ENCODE results near the gene GAB3. TPM values are rescaled to one million over a fixed set of nuclear protein-coding genes. Genes with fewer than 3 reads are reported as not detected.

GAB3 gene
- total and polyA plus RNA-seq, 9 of the 15 experiments (the other 6 are each of a cell fraction or from before 2014, with no cell fraction given), result 16.1 to 31.4 (median 20.2) TPM

DNA sequence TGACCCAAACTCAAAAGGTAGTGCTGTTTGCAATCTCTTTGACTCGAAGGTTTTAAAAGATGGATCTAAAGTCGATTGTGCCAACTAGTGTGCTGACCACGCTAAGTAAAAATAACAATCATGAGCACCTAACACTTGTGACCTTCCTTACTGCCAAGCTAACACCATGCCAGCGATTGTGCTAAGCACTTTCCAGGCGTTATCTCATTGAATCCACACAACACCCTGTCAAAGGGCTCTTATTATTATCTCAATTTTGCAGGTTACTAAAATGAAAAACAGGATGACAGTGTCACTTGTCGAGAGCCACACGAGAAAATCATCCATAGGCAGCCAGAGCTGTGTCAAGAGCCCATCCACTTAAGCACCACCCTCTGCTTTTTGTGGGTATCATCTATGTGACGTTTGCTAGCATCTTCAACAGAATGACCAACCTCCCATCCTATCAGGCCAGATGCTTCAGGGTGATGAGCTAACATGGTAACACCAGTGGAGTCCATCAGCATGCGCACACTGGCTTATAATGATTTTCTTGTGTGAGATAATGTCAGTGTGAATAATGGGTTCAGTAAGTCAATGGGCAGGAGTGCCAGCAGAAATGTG lies 893 bp upstream of the GAB3 start (continued):
- TF ChIP-seq, protein P1, sequence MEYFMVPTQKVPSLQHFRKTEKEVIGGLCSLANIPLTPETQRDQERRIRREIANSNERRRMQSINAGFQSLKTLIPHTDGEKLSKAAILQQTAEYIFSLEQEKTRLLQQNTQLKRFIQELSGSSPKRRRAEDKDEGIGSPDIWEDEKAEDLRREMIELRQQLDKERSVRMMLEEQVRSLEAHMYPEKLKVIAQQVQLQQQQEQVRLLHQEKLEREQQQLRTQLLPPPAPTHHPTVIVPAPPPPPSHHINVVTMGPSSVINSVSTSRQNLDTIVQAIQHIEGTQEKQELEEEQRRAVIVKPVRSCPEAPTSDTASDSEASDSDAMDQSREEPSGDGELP (CRISPR knock-in tag; IDR thresholded peaks at IDR 0.05; ENCODE audit: borderline replicate concordance), result no peak
- peak in 1 of 2 experiments; percentile 47; a peak in 1 of 4 replicates for TF ChIP-seq SIN3A (IDR thresholded peaks at IDR 0.05; ENCODE audit: borderline replicate concordance in 2 of 2, control insufficient read depth in 1 of 2, low read depth in 2 of 2, low read length in 2 of 2)
- TF ChIP-seq GTF2E2 (tag; IDR thresholded peaks at IDR 0.05), result no peak
- no peak for TF ChIP-seq ZNF766 (CRISPR knock-in tag; conservative IDR thresholded peaks at IDR 0.05)
- no peak for TF ChIP-seq NR2C1 (IDR thresholded peaks at IDR 0.05)
- 0 out of 2 replicates have a peak, but pooled peaks have one; percentile 30 for TF ChIP-seq NR2C1 (tag; IDR thresholded peaks at IDR 0.05)
- TF ChIP-seq MYNN (IDR thresholded peaks at IDR 0.05), result peak; percentile 76; the same call in 1 of the 2 replicates
- no peak for TF ChIP-seq MYNN (CRISPR knock-in tag; IDR thresholded peaks at IDR 0.05)
- peak; percentile 85 for TF ChIP-seq TAL1 (IDR thresholded peaks at IDR 0.05)
- no peak for TF ChIP-seq ZZZ3 (IDR thresholded peaks at IDR 0.05)
- peak; percentile 62; the same call in 1 of the 2 replicates for TF ChIP-seq FOXM1 (IDR thresholded peaks at IDR 0.05; ENCODE audit: low read depth)
- TF ChIP-seq FOXM1 (CRISPR knock-in tag; IDR thresholded peaks at IDR 0.05; ENCODE audit: low read depth), result no peak
- TF ChIP-seq MTA2 (IDR thresholded peaks at IDR 0.05; ENCODE audit: low read depth), result peak; percentile 54; the same call in 1 of the 2 replicates
- TF ChIP-seq, protein P2, sequence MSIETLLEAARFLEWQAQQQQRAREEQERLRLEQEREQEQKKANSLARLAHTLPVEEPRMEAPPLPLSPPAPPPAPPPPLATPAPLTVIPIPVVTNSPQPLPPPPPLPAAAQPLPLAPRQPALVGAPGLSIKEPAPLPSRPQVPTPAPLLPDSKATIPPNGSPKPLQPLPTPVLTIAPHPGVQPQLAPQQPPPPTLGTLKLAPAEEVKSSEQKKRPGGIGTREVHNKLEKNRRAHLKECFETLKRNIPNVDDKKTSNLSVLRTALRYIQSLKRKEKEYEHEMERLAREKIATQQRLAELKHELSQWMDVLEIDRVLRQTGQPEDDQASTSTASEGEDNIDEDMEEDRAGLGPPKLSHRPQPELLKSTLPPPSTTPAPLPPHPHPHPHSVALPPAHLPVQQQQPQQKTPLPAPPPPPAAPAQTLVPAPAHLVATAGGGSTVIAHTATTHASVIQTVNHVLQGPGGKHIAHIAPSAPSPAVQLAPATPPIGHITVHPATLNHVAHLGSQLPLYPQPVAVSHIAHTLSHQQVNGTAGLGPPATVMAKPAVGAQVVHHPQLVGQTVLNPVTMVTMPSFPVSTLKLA (conservative IDR thresholded peaks at IDR 0.05), result peak in 1 of 2 experiments; percentile 72; a peak in 2 of 4 replicates
- TF ChIP-seq BRF1 (IDR thresholded peaks at IDR 0.05; ENCODE audit: borderline replicate concordance, extremely low read depth, insufficient read length), result no peak
- TF ChIP-seq, protein P3, sequence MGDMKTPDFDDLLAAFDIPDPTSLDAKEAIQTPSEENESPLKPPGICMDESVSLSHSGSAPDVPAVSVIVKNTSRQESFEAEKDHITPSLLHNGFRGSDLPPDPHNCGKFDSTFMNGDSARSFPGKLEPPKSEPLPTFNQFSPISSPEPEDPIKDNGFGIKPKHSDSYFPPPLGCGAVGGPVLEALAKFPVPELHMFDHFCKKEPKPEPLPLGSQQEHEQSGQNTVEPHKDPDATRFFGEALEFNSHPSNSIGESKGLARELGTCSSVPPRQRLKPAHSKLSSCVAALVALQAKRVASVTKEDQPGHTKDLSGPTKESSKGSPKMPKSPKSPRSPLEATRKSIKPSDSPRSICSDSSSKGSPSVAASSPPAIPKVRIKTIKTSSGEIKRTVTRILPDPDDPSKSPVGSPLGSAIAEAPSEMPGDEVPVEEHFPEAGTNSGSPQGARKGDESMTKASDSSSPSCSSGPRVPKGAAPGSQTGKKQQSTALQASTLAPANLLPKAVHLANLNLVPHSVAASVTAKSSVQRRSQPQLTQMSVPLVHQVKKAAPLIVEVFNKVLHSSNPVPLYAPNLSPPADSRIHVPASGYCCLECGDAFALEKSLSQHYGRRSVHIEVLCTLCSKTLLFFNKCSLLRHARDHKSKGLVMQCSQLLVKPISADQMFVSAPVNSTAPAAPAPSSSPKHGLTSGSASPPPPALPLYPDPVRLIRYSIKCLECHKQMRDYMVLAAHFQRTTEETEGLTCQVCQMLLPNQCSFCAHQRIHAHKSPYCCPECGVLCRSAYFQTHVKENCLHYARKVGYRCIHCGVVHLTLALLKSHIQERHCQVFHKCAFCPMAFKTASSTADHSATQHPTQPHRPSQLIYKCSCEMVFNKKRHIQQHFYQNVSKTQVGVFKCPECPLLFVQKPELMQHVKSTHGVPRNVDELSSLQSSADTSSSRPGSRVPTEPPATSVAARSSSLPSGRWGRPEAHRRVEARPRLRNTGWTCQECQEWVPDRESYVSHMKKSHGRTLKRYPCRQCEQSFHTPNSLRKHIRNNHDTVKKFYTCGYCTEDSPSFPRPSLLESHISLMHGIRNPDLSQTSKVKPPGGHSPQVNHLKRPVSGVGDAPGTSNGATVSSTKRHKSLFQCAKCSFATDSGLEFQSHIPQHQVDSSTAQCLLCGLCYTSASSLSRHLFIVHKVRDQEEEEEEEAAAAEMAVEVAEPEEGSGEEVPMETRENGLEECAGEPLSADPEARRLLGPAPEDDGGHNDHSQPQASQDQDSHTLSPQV (IDR thresholded peaks at IDR 0.05), result peak; percentile 73
- TF ChIP-seq, protein P4, sequence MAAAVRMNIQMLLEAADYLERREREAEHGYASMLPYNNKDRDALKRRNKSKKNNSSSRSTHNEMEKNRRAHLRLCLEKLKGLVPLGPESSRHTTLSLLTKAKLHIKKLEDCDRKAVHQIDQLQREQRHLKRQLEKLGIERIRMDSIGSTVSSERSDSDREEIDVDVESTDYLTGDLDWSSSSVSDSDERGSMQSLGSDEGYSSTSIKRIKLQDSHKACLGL (CRISPR knock-in tag; IDR thresholded peaks at IDR 0.05; ENCODE audit: borderline replicate concordance, poor library complexity, severe bottlenecking), result no peak
- TF ChIP-seq GABPB1 (CRISPR knock-in tag; IDR thresholded peaks at IDR 0.05), result 0 out of 2 replicates have a peak, but pooled peaks have one; percentile 46
- TF ChIP-seq NRF1 (conservative IDR thresholded peaks at IDR 0.05 in 1 of 2, IDR thresholded peaks at IDR 0.05 in 1 of 2), result peak; percentile 50 to 63; a peak in 3 of 4 replicates
- TF ChIP-seq GATAD2A (IDR thresholded peaks at IDR 0.05), result no peak
- TF ChIP-seq, protein P5, sequence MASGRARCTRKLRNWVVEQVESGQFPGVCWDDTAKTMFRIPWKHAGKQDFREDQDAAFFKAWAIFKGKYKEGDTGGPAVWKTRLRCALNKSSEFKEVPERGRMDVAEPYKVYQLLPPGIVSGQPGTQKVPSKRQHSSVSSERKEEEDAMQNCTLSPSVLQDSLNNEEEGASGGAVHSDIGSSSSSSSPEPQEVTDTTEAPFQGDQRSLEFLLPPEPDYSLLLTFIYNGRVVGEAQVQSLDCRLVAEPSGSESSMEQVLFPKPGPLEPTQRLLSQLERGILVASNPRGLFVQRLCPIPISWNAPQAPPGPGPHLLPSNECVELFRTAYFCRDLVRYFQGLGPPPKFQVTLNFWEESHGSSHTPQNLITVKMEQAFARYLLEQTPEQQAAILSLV (tag; IDR thresholded peaks at IDR 0.05), result no peak

All from K562 (cell line).